IPS-20b (cell line): ENCODE measurements around the gene GLP1R.

Source experiments
- H3K27ac ChIP-seq: one replicate; pipeline ENCODE4 v1.5.1; 2013; ENCODE audit warnings: low read length
- H3K27me3 ChIP-seq: 2 replicates; pipeline ENCODE4 v1.6.1; 2013; ENCODE audit warnings: mild to moderate bottlenecking, low read length, inconsistent platforms; ENCODE audit not compliant: insufficient read depth
- H3K36me3 ChIP-seq: 2 replicates; pipeline ENCODE4 v1.6.1; 2013; ENCODE audit warnings: low read depth, mild to moderate bottlenecking, inconsistent platforms, low read length, moderate library complexity; ENCODE audit not compliant: insufficient read depth
- H3K4me1 ChIP-seq: 2 replicates; pipeline ENCODE4 v1.6.1; 2013; ENCODE audit warnings: mild to moderate bottlenecking, control low read depth, inconsistent platforms, low read length, moderate library complexity; ENCODE audit not compliant: insufficient read depth
- H3K4me3 ChIP-seq: 2 replicates; pipeline ENCODE4 v1.5.1; 2013; ENCODE audit warnings: mild to moderate bottlenecking, low read length, inconsistent platforms
- H3K9ac ChIP-seq: 2 replicates; pipeline ENCODE4 v1.6.1; 2013; ENCODE audit warnings: low read depth, mild to moderate bottlenecking, inconsistent platforms, low read length, moderate library complexity
- H3K9me3 ChIP-seq: 2 replicates; pipeline ENCODE4 v1.6.1; 2013; ENCODE audit warnings: mild to moderate bottlenecking, low read depth, low read length, inconsistent platforms; ENCODE audit not compliant: insufficient read depth

The GLP1R gene

GRCh38 chr6:39072830-39073229 is 24.2 kb downstream of the GLP1R start:
- Histone ChIP-seq H3K27ac (no peak overlapping the region), H3K27me3 (no peaks in the 10 kb centered on the region), H3K4me3 (no peak overlapping the region), H3K36me3 (no peaks in the 10 kb centered on the region), H3K9ac (no peak overlapping the region), H3K9me3 (no peaks in the 10 kb centered on the region), H3K4me1 (peaks cover 3% of the 10 kb centered on the region; the same call in 1 of the 2 replicates)

DNA sequence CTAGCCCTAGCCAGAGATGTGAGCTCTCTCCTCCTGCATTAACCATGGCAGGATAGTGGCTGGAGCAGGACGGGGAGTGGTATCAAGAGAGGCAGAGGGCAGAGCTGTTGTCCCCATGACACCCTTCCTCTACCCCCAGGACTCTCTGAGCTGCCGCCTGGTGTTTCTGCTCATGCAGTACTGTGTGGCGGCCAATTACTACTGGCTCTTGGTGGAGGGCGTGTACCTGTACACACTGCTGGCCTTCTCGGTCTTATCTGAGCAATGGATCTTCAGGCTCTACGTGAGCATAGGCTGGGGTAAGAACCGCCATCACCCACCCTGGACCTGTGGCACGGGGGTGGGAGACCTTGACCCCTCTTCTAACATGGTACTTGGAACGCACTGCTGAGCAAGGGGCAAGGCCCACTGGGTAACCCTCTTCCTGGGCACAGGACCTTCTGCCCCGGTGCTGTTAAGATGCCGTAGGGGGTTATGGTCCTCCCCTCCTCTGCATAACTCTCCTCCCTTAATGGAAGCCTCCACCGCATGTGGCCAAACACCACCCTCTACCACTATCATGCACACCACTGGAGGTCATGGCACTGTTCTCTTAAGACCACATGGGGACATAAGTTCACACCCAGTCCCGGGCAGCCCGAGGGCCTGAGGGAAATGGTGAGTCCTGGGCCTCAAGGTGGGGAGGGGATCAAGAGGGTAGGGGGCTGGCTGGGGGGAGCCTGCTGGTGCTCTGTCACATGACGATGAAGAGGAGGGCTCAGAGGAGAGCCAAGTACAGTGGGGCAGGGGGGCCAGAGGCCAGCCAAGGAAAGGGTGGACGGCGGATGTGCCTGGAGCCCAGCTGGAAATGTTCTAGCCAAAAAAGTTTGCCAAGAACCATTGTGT is 25.1 kb downstream of the GLP1R start:
- Histone ChIP-seq H3K27me3 (no peaks in the 10 kb centered on the region), H3K9ac (no peak overlapping the region), H3K4me3 (no peak overlapping the region), H3K4me1 (peaks cover 3% of the 10 kb centered on the region; the same call in 1 of the 2 replicates), H3K9me3 (no peaks in the 10 kb centered on the region), H3K36me3 (no peaks in the 10 kb centered on the region), H3K27ac (no peak overlapping the region)

GRCh38 chr6:39074486-39074885 is 25.9 kb downstream of the GLP1R start:
- Histone ChIP-seq H3K4me1 (peaks cover 3% of the 10 kb centered on the region; the same call in 1 of the 2 replicates), H3K27me3 (no peaks in the 10 kb centered on the region), H3K4me3 (no peak overlapping the region), H3K27ac (no peak overlapping the region), H3K9me3 (no peaks in the 10 kb centered on the region), H3K9ac (no peak overlapping the region), H3K36me3 (no peaks in the 10 kb centered on the region)

DNA sequence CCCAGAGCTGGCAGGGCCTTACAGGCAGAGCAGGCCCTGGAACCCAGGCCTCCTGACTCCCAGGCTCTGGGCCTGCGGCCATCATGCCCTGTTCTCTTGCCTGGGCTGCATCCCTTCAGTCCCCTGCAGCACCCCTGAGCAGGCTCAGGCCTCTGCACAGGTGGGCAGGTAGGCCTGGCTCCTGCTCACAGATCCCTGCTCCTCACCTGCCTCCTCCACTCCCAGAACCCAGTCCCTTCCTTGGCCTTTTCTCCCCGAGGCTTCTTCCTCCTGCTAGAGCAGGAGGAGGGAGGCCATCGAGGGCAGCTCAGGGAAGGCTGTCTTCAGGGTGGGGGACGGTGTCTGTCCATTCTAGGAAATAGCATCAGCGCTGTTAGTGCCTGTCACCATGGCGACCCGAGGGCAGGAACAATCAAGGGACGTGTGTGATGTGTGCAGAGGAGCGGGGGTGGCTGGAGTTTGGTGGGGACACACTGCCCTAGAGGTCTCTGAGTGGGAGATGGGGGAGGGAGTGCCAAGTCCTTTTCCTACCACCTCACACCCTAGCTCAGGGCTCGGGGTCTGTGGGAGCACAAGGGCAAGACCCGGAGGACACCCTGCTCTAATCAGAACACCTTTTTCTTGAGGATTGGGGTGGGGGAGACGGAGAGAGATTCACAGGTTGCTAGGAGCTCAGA is 26.6 kb downstream of the GLP1R start:
- Histone ChIP-seq H3K27me3 (no peaks in the 10 kb centered on the region), H3K27ac (no peak overlapping the region), H3K4me3 (no peak overlapping the region), H3K9me3 (no peaks in the 10 kb centered on the region), H3K36me3 (no peaks in the 10 kb centered on the region), H3K4me1 (peaks cover 3% of the 10 kb centered on the region; the same call in 1 of the 2 replicates), H3K9ac (no peak overlapping the region)

DNA sequence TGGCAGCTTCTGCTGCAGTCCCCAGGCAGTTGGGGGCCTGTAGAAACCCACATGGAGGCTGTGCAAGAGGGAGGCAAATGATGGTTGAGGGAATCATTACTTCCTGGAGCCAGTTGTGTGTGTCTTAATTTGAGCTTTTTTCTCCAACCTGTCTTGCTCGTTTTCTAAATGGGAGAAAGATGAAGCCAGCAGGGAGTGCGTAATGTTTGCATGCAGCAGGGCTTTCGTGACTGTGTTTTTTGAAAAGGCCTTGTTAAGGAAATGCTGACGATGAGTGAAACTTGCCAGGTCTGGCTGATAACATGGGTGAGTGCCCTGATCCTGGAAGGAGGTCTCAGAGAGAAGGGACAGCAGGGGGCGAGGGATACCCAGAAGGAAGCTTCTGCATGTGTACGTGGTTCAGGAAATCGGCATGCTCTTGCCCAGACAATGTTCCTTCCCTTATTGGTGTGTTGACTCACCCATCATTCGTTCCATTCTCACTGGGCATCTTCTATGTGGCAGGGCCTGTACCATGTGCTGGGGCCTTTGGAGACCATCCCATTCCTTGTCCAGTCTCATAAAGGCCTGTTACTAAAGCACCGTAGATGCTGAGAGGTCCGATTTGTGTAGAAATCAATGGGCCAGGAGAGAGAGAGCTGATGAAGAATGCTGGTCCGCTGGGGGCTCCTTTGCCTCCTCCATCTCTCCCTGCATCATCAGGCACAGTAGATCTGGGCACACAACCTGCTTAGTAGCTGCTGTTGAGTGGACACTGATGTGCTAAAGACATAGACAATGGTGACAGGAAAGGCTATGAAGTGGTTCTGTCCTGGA is 27.4 kb downstream of the GLP1R start:
- no peaks in the 10 kb centered on the region for H3K9me3 ChIP-seq
- H3K27ac ChIP-seq = no peak overlapping the region
- H3K36me3 ChIP-seq = no peaks in the 10 kb centered on the region
- H3K4me3 ChIP-seq = no peak overlapping the region
- H3K27me3 ChIP-seq = no peaks in the 10 kb centered on the region
- peaks cover 3% of the 10 kb centered on the region; the same call in 1 of the 2 replicates for H3K4me1 ChIP-seq
- H3K9ac ChIP-seq = no peak overlapping the region

DNA sequence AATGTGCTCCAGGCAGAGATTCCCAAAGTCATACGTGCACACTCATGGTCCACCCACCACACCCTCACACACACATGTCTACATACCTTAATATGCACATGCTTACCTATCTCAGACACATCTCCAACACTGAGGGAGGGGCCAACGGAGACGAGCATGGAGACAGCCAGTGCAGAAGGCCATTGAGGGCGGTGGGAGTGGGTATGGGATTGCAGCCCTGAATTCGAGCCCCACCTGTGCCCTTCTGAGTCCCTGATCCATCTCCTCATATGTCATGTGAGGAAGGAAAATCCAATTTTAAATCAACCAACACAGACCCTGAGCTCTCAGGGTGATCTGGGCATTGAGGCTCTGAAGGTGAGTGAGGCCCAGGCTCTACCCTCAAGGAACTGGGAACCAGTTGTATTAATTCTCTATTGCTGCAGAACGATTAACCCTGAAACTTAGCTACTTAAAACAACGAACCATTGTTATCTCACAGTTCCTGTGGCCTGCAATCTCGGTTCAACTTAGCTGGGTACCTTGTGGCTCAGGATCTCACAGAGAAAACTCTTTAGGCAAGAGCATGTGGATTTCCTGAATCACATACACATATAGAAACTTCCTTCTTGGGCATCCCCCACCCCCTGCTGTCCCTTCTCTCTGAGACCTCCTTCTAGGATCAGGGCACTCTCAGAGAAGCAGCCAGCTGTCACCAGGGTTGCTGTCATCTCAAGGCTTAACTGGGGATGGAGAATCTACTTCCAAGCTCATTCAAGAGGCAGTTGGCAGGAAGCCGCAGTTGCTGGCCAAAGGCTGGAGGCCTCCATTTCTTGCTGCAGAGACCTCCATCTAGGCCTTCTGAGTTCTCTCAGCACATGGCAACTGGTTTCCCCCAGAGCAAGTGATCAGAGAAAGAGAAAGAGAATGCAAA is 28.3 kb downstream of the GLP1R start:
- H3K27me3 ChIP-seq = no peaks in the 10 kb centered on the region

DNA sequence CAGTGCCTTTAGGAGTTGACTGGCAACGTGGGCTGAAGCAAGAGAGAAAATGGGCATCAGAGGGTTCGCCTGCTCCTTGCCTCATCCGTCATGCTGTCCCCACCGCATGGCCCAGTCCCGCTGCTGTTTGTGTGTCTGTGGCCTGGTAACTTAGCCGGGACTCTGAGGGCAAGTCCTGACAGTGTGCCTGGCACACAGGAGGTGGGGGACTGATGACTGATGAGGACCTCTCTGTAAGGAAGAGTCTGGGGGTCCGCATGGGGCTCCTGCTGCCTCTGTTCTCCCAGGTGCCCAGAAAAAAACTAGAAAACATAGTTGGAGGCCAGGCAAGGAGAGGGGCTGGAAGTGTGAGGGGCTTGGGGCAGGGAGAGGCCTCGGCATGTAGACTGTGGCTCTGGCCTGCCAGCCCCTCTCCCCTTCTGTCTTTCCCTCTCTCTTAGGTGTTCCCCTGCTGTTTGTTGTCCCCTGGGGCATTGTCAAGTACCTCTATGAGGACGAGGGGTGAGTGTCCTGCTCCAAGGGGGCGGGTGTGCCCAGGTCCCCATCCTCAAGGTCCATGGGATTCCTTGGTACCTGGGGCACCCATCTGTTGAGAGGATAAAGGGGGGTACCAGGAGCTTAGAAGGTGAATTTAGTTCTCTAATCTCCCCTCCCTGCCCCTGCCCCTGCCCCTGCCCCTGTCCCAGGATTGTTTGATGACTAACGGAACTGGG is 29.5 kb downstream of the GLP1R start:
- no peak overlapping the region for H3K4me3 ChIP-seq
- H3K9ac ChIP-seq = no peak overlapping the region
- H3K9me3 ChIP-seq = no peaks in the 10 kb centered on the region

More for the DNA sequence above, 28.3 kb downstream of the GLP1R start:
- Histone ChIP-seq H3K9me3 (no peaks in the 10 kb centered on the region), H3K4me3 (no peak overlapping the region), H3K4me1 (peaks cover 3% of the 10 kb centered on the region; the same call in 1 of the 2 replicates), H3K27ac (no peak overlapping the region), H3K36me3 (no peaks in the 10 kb centered on the region), H3K9ac (no peak overlapping the region)

GRCh38 chr6:39078695-39079094 is 30.1 kb downstream of the GLP1R start:
- no peaks in the 10 kb centered on the region for H3K36me3 ChIP-seq
- H3K4me1 ChIP-seq = no peaks in the 10 kb centered on the region
- H3K4me3 ChIP-seq = no peak overlapping the region
- no peaks in the 10 kb centered on the region for H3K27me3 ChIP-seq
- no peak overlapping the region for H3K27ac ChIP-seq
- H3K9me3 ChIP-seq = no peaks in the 10 kb centered on the region
- H3K9ac ChIP-seq = no peak overlapping the region

More for the DNA sequence above, 29.5 kb downstream of the GLP1R start:
- no peaks in the 10 kb centered on the region for H3K27me3 ChIP-seq
- H3K4me1 ChIP-seq = no peaks in the 10 kb centered on the region
- H3K36me3 ChIP-seq = no peaks in the 10 kb centered on the region
- H3K27ac ChIP-seq = no peak overlapping the region

DNA sequence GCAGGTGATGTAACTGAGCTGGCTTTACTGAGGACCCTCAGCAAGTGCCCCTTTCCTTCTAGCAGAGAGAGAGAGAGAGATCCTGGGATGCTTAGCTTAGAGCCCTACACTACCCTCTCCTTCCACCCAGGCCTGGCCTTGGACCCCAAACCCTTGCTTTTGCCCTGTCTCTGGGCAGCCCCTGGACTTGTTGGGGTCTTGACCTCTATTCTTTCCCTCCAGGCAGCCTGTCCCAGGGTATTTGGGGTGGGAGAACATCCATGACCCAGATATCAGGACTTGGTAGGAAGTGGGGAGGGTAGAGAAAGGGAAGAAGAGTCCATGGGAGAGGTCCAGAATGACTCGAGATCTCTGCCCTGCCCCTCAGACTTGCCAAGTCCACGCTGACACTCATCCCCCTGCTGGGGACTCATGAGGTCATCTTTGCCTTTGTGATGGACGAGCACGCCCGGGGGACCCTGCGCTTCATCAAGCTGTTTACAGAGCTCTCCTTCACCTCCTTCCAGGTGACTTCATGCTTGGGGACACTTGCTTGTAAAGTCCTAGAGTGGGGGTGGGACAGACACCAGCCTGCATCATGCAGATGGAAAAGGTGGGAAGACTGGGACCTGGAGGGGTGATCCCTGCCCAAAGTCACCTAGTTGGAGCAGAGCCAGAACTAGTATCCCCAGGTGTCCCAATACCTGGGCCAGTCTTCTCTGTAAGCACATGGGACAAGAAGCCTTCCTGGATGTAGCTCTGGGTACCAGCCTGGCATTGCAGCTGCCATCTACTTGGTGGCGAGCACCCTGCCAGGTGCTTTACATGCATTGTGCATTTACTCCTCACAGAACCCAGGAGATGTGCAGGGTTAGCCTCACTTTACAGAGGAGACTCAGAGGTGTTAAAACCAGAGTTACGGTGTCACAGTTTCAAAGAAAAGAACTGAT is 30.9 kb downstream of the GLP1R start:
- no peak overlapping the region for H3K9ac ChIP-seq
- no peak overlapping the region for H3K27ac ChIP-seq
- no peak overlapping the region for H3K4me3 ChIP-seq
- no peaks in the 10 kb centered on the region for H3K9me3 ChIP-seq
- no peaks in the 10 kb centered on the region for H3K36me3 ChIP-seq
- H3K4me1 ChIP-seq = no peaks in the 10 kb centered on the region
- no peaks in the 10 kb centered on the region for H3K27me3 ChIP-seq
